Measurements from ENCODE around the gene XKR8.

DNA sequence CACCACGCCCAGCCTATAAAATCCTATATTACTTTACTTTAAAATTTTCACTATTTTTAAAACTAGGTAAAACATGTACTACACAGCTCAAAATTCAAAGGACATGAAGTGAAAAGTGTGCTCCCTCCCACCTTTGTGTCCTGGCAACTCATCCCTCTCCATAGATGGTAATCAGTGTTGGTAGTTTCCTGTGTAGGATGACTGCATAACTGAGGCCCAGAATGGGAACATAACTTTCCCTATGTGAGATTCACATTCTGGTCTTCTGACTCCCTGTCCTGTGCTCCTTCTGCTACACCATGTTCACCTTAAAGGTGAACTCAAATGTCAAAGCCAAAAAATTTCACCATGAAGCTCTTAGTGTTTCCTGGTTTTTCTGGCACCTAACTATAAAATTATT lies 39.3 kb downstream of the XKR8 start:
- no peak for TF ChIP-seq POLR2AphosphoS5 (IDR thresholded peaks at IDR 0.05; ENCODE audit: low read depth, low read length)
- no peak for TF ChIP-seq TAF1 (IDR thresholded peaks at IDR 0.05; ENCODE audit: borderline replicate concordance, insufficient read depth, low read length)
- TF ChIP-seq SIN3A (IDR thresholded peaks at IDR 0.05; ENCODE audit: borderline replicate concordance, insufficient read depth, low read length) = no peak
- TF ChIP-seq, protein P1, sequence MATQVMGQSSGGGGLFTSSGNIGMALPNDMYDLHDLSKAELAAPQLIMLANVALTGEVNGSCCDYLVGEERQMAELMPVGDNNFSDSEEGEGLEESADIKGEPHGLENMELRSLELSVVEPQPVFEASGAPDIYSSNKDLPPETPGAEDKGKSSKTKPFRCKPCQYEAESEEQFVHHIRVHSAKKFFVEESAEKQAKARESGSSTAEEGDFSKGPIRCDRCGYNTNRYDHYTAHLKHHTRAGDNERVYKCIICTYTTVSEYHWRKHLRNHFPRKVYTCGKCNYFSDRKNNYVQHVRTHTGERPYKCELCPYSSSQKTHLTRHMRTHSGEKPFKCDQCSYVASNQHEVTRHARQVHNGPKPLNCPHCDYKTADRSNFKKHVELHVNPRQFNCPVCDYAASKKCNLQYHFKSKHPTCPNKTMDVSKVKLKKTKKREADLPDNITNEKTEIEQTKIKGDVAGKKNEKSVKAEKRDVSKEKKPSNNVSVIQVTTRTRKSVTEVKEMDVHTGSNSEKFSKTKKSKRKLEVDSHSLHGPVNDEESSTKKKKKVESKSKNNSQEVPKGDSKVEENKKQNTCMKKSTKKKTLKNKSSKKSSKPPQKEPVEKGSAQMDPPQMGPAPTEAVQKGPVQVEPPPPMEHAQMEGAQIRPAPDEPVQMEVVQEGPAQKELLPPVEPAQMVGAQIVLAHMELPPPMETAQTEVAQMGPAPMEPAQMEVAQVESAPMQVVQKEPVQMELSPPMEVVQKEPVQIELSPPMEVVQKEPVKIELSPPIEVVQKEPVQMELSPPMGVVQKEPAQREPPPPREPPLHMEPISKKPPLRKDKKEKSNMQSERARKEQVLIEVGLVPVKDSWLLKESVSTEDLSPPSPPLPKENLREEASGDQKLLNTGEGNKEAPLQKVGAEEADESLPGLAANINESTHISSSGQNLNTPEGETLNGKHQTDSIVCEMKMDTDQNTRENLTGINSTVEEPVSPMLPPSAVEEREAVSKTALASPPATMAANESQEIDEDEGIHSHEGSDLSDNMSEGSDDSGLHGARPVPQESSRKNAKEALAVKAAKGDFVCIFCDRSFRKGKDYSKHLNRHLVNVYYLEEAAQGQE (IDR thresholded peaks at IDR 0.05; ENCODE audit: insufficient read depth in 1 of 2, low read depth in 2 of 2, low read length in 2 of 2) = no peak
- TF ChIP-seq FOXP2 (optimal IDR thresholded peaks at IDR 0.05; ENCODE audit: borderline replicate concordance, extremely low read depth, extremely low read length, insufficient read depth) = no peak
